GM15510 (cell line): Measurements from ENCODE around the gene ITGB6.

Experiments
- POLR2A ChIP-seq: IDR thresholded peaks from 3 replicates; pipeline ENCODE4 v1.6.1; 2011; ENCODE audit warnings: borderline replicate concordance; ENCODE audit not compliant: insufficient read length; ENCODE audit errors: extremely low read depth

The ITGB6 gene

GRCh38 chr2:160175169-160176134 is 24.6 kb downstream of the ITGB6 start:
- no peak for TF ChIP-seq POLR2A

GRCh38 chr2:160174322-160174721 is 25.8 kb downstream of the ITGB6 start:
- TF ChIP-seq POLR2A = no peak

- TF ChIP-seq POLR2A = no peak
Observed at GRCh38 chr2:160169988-160170387, 30.1 kb downstream of the ITGB6 start.

- no peak for TF ChIP-seq POLR2A
Observed at GRCh38 chr2:160169471-160169870, 30.6 kb downstream of the ITGB6 start.

GRCh38 chr2:160168878-160169277 is 31.2 kb downstream of the ITGB6 start:
- no peak for TF ChIP-seq POLR2A

- no peak for TF ChIP-seq POLR2A
Observed at GRCh38 chr2:160167089-160167740, 32.9 kb downstream of the ITGB6 start.

GRCh38 chr2:160165996-160166395 is 34.1 kb downstream of the ITGB6 start:
- TF ChIP-seq POLR2A = no peak

GRCh38 chr2:160165081-160165480 is 35.0 kb downstream of the ITGB6 start:
- no peak for TF ChIP-seq POLR2A

GRCh38 chr2:160157861-160158829 is 41.9 kb downstream of the ITGB6 start:
- no peak for TF ChIP-seq POLR2A

- no peak for TF ChIP-seq POLR2A
Observed at GRCh38 chr2:160156665-160157064, 43.4 kb downstream of the ITGB6 start.

- TF ChIP-seq POLR2A = no peak
Observed at GRCh38 chr2:160156100-160156499, 44.0 kb downstream of the ITGB6 start.

- TF ChIP-seq POLR2A = no peak
Observed at GRCh38 chr2:160145471-160145870, 54.6 kb downstream of the ITGB6 start.

GRCh38 chr2:160144280-160144990 is 55.6 kb downstream of the ITGB6 start:
- no peak for TF ChIP-seq POLR2A

- TF ChIP-seq POLR2A = no peak
Observed at GRCh38 chr2:160142472-160142871, 57.6 kb downstream of the ITGB6 start.
